ENCODE results near the gene LSP1. TPM values are rescaled to one million over a fixed set of nuclear protein-coding genes. Genes with fewer than 3 reads are reported as not detected.

Gene LSP1
- total RNA-seq, 4 donors from 2014 or later: 12.3 to 69.6 (median 23.2) TPM

- H3K36me3 ChIP-seq: no peaks in the 10 kb centered on the region
- H3K9me3 ChIP-seq: no peaks in the 10 kb centered on the region
- no peak for TF ChIP-seq CTCF (IDR thresholded peaks at IDR 0.05)
- TF ChIP-seq EP300 (IDR thresholded peaks at IDR 0.05; ENCODE audit: low read depth): no peak
- TF ChIP-seq POLR2A (IDR thresholded peaks at IDR 0.05): no peak
- TF ChIP-seq POLR2AphosphoS5 (IDR thresholded peaks at IDR 0.05): no peak
- DNase-seq: no peak
- H3K27ac ChIP-seq: no peak overlapping the region
- intact Hi-C loops (cut with DNase I; ENCODE audit: low total_unique reads) (no loop called here), in situ Hi-C loops (cut with MboI; ENCODE audit: low pct_ligation_motif_present in 1 of 4, low pct_unique_long_range_greater_than_20kb in 1 of 4, low sequenced_read_pairs in 3 of 4) (no loop called here)
- no peaks in the 10 kb centered on the region for H3K27me3 ChIP-seq
- no peaks in the 10 kb centered on the region for H3K4me1 ChIP-seq
- no peak overlapping the region for H3K4me3 ChIP-seq
- 77 to 84% methylated on average over 4 to 20 of the region's 22 CpGs for WGBS, 2 donors (ENCODE audit: low coverage in 1 of 2)
Measured at GRCh38 chr11:1923201-1923956, 70.5 kb downstream of the LSP1 start.

GRCh38 chr11:1924181-1924580 lies 71.3 kb downstream of the LSP1 start:
- 56% methylated on average over 17 of the region's 17 CpGs; no CpG with 5 or more reads in 1 of the 2 donors for WGBS, 2 donors (ENCODE audit: low coverage in 1 of 2)

GRCh38 chr11:1924646-1925372 lies 71.9 kb downstream of the LSP1 start:
- H3K9me3 ChIP-seq: no peaks in the 10 kb centered on the region
- H3K27ac ChIP-seq: no peak overlapping the region
- no peaks in the 10 kb centered on the region for H3K27me3 ChIP-seq
- WGBS, 2 donors (ENCODE audit: low coverage in 1 of 2): 78 to 82% methylated on average over 3 to 20 of the region's 21 CpGs
- H3K36me3 ChIP-seq: no peaks in the 10 kb centered on the region
- no peaks in the 10 kb centered on the region for H3K4me1 ChIP-seq
- H3K4me3 ChIP-seq: no peak overlapping the region
- intact Hi-C loops (cut with DNase I; ENCODE audit: low total_unique reads): no loop called here
- TF ChIP-seq EP300 (IDR thresholded peaks at IDR 0.05; ENCODE audit: low read depth): no peak
- in situ Hi-C loops (cut with MboI; ENCODE audit: low pct_ligation_motif_present in 1 of 4, low pct_unique_long_range_greater_than_20kb in 1 of 4, low sequenced_read_pairs in 3 of 4): no loop called here
- DNase-seq: no peak

More at GRCh38 chr11:1924181-1924580, 71.3 kb downstream of the LSP1 start:
- intact Hi-C loops (cut with DNase I; ENCODE audit: low total_unique reads) (no loop called here), in situ Hi-C loops (cut with MboI; ENCODE audit: low pct_ligation_motif_present in 1 of 4, low pct_unique_long_range_greater_than_20kb in 1 of 4, low sequenced_read_pairs in 3 of 4) (no loop called here)
- no peaks in the 10 kb centered on the region for H3K36me3 ChIP-seq
- TF ChIP-seq POLR2A (IDR thresholded peaks at IDR 0.05): no peak
- no peak for TF ChIP-seq POLR2AphosphoS5 (IDR thresholded peaks at IDR 0.05)
- TF ChIP-seq EP300 (IDR thresholded peaks at IDR 0.05; ENCODE audit: low read depth): no peak
- no peak for TF ChIP-seq CTCF (IDR thresholded peaks at IDR 0.05)
- no peak for DNase-seq
- no peak overlapping the region for H3K4me3 ChIP-seq
- H3K4me1 ChIP-seq: no peaks in the 10 kb centered on the region
- no peaks in the 10 kb centered on the region for H3K9me3 ChIP-seq
- H3K27me3 ChIP-seq: no peaks in the 10 kb centered on the region
- H3K27ac ChIP-seq: no peak overlapping the region

GRCh38 chr11:1925373-1926155 lies 72.7 kb downstream of the LSP1 start:
- H3K4me3 ChIP-seq: no peak overlapping the region
- no peaks in the 10 kb centered on the region for H3K4me1 ChIP-seq
- H3K36me3 ChIP-seq: no peaks in the 10 kb centered on the region
- no peak overlapping the region for H3K27ac ChIP-seq
- in situ Hi-C loops (cut with MboI; ENCODE audit: low pct_ligation_motif_present in 1 of 4, low pct_unique_long_range_greater_than_20kb in 1 of 4, low sequenced_read_pairs in 3 of 4) (no loop called here), intact Hi-C loops (cut with DNase I; ENCODE audit: low total_unique reads) (no loop called here)
- no peak for DNase-seq
- 86% methylated on average over 20 of the region's 23 CpGs; no CpG with 5 or more reads in 1 of the 2 donors for WGBS, 2 donors (ENCODE audit: low coverage in 1 of 2)
- H3K27me3 ChIP-seq: no peaks in the 10 kb centered on the region
- H3K9me3 ChIP-seq: no peaks in the 10 kb centered on the region
- no peak for TF ChIP-seq POLR2A (IDR thresholded peaks at IDR 0.05)
- TF ChIP-seq CTCF (IDR thresholded peaks at IDR 0.05): no peak
- no peak for TF ChIP-seq EP300 (IDR thresholded peaks at IDR 0.05; ENCODE audit: low read depth)

Measured in transverse colon (tissue), 4 donors.